ENCODE data around the gene C1orf87. TPM values are rescaled to one million over a fixed set of nuclear protein-coding genes. Genes with fewer than 3 reads are reported as not detected.

C1orf87 gene
- total and polyA plus RNA-seq, 4 donors, result not detected

DNA sequence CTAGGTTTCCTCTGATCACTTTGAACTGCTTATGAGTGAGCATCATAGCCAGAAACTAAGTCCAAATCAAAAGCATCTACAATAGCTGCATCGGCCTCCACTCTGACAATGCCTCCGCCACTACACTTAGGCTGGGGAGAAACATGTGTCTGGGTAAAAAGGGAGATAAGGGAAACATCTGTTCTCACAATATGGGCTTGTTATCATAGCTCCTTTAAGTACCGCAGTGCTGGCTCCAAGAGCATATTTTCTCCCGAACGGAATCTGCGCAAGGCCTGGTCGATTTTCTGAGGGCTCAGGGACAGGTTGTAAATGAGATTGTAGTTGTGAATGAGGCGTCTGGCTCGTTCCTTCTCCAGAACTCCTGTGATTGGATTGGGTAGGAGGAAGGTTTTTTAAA is 83.1 kb downstream of the C1orf87 start:
- no peak overlapping the region for H3K4me3 ChIP-seq (ENCODE audit: low read depth in 1 of 3, low read length in 3 of 3)
- TF ChIP-seq JUND (IDR thresholded peaks at IDR 0.05), result no peak
- no peak for TF ChIP-seq SP1 (IDR thresholded peaks at IDR 0.05)
- no peak for TF ChIP-seq HNF4A (conservative IDR thresholded peaks at IDR 0.05)
- no peak for TF ChIP-seq NR2F2 (IDR thresholded peaks at IDR 0.05)
- no peak for TF ChIP-seq RXRA (IDR thresholded peaks at IDR 0.05)
- no peak for DNase-seq (ENCODE audit: low spot score)
- H3K27me3 ChIP-seq (ENCODE audit: control insufficient read depth in 4 of 4, insufficient read depth in 4 of 4, low read length in 3 of 4), result no peaks in the 10 kb centered on the region
- H3K27ac ChIP-seq (ENCODE audit: low read depth in 1 of 2, low read length in 2 of 2), result no peak overlapping the region
- no peaks in the 10 kb centered on the region for H3K36me3 ChIP-seq (ENCODE audit: control insufficient read depth in 4 of 4, insufficient read depth in 3 of 4, low read depth in 1 of 4, low read length in 3 of 4)
- no peak overlapping the region for H3K9ac ChIP-seq (ENCODE audit: low read depth in 1 of 2, low read length in 2 of 2)
- H3K4me1 ChIP-seq (ENCODE audit: control insufficient read depth in 4 of 4, insufficient read depth in 4 of 4, low read length in 3 of 4), result no peaks in the 10 kb centered on the region
- WGBS, result 79% methylated on average over 9 of the region's 9 CpGs
- no peaks in the 10 kb centered on the region for H3K9me3 ChIP-seq (ENCODE audit: control insufficient read depth in 4 of 4, low read length in 3 of 4)

DNA sequence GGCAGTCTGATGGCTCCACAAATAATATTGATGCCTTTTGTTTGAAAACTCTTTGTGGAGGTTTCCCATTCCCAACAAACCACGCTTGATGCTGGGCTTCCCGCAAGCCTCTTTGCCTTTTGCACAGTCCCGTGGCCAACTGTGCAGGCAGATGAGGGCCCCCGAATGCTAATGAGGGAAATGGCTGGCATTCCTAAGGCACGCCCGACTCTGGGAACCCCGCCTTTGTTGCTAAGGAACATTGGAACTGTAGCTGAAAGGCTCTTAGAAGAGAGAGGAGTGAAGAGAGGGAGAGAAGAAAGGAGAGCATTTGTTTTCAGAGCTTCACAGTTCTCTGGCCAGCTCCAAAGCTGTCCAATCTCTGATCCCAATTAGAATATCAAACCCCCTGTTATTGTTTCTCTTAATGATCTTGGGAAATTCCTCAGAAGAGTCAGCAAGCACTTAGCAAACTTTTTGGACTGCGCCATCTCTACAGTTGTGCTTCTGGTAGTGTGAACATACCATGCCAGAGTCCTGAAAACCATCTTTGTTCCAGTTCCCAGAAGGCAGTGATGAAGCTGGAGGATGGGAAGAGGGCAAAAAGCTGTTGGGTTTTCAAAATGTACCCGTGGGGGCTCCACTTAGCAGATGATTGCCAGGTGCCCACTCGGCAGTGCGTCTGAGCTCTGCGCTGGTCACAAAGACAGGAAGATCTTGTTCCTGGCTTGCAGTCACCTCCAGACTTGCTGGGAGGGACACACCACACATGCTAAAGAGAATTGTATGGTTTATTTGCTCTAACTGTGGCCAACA is 86.9 kb downstream of the C1orf87 start:
- no peak for DNase-seq (ENCODE audit: low spot score)
- Histone ChIP-seq H3K9me3 (ENCODE audit: control insufficient read depth in 4 of 4, low read length in 3 of 4) (no peaks in the 10 kb centered on the region), H3K36me3 (ENCODE audit: control insufficient read depth in 4 of 4, insufficient read depth in 3 of 4, low read depth in 1 of 4, low read length in 3 of 4) (no peaks in the 10 kb centered on the region), H3K27me3 (ENCODE audit: control insufficient read depth in 4 of 4, insufficient read depth in 4 of 4, low read length in 3 of 4) (no peaks in the 10 kb centered on the region), H3K9ac (ENCODE audit: low read depth in 1 of 2, low read length in 2 of 2) (no peak overlapping the region), H3K4me1 (ENCODE audit: control insufficient read depth in 4 of 4, insufficient read depth in 4 of 4, low read length in 3 of 4) (no peaks in the 10 kb centered on the region), H3K27ac (ENCODE audit: low read depth in 1 of 2, low read length in 2 of 2) (no peak overlapping the region), H3K4me3 (ENCODE audit: low read depth in 1 of 3, low read length in 3 of 3) (no peak overlapping the region)
- TF ChIP-seq JUND (IDR thresholded peaks at IDR 0.05) (no peak), GABPA (IDR thresholded peaks at IDR 0.05 in 1 of 2, conservative IDR thresholded peaks at IDR 0.05 in 1 of 2) (no peak), YY1 (IDR thresholded peaks at IDR 0.05) (no peak), NR2F2 (IDR thresholded peaks at IDR 0.05) (no peak), RXRA (IDR thresholded peaks at IDR 0.05) (no peak), SP1 (IDR thresholded peaks at IDR 0.05) (no peak), TAF1 (conservative IDR thresholded peaks at IDR 0.05) (no peak), FOXA2 (IDR thresholded peaks at IDR 0.05) (no peak), HNF4G (IDR thresholded peaks at IDR 0.05) (no peak), HNF4A (conservative IDR thresholded peaks at IDR 0.05) (no peak), FOXA1 (IDR thresholded peaks at IDR 0.05) (no peak), RAD21 (IDR thresholded peaks at IDR 0.05) (no peak)
- TF ChIP-seq, protein P1, sequence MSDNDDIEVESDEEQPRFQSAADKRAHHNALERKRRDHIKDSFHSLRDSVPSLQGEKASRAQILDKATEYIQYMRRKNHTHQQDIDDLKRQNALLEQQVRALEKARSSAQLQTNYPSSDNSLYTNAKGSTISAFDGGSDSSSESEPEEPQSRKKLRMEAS (IDR thresholded peaks at IDR 0.05), result no peak
- TF ChIP-seq, protein P2, sequence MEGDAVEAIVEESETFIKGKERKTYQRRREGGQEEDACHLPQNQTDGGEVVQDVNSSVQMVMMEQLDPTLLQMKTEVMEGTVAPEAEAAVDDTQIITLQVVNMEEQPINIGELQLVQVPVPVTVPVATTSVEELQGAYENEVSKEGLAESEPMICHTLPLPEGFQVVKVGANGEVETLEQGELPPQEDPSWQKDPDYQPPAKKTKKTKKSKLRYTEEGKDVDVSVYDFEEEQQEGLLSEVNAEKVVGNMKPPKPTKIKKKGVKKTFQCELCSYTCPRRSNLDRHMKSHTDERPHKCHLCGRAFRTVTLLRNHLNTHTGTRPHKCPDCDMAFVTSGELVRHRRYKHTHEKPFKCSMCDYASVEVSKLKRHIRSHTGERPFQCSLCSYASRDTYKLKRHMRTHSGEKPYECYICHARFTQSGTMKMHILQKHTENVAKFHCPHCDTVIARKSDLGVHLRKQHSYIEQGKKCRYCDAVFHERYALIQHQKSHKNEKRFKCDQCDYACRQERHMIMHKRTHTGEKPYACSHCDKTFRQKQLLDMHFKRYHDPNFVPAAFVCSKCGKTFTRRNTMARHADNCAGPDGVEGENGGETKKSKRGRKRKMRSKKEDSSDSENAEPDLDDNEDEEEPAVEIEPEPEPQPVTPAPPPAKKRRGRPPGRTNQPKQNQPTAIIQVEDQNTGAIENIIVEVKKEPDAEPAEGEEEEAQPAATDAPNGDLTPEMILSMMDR (IDR thresholded peaks at IDR 0.05; ENCODE audit: low read depth, low read length, missing input control), result no peak
- TF ChIP-seq, protein P3, sequence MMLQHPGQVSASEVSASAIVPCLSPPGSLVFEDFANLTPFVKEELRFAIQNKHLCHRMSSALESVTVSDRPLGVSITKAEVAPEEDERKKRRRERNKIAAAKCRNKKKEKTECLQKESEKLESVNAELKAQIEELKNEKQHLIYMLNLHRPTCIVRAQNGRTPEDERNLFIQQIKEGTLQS (IDR thresholded peaks at IDR 0.05), result no peak
- TF ChIP-seq, protein P4, sequence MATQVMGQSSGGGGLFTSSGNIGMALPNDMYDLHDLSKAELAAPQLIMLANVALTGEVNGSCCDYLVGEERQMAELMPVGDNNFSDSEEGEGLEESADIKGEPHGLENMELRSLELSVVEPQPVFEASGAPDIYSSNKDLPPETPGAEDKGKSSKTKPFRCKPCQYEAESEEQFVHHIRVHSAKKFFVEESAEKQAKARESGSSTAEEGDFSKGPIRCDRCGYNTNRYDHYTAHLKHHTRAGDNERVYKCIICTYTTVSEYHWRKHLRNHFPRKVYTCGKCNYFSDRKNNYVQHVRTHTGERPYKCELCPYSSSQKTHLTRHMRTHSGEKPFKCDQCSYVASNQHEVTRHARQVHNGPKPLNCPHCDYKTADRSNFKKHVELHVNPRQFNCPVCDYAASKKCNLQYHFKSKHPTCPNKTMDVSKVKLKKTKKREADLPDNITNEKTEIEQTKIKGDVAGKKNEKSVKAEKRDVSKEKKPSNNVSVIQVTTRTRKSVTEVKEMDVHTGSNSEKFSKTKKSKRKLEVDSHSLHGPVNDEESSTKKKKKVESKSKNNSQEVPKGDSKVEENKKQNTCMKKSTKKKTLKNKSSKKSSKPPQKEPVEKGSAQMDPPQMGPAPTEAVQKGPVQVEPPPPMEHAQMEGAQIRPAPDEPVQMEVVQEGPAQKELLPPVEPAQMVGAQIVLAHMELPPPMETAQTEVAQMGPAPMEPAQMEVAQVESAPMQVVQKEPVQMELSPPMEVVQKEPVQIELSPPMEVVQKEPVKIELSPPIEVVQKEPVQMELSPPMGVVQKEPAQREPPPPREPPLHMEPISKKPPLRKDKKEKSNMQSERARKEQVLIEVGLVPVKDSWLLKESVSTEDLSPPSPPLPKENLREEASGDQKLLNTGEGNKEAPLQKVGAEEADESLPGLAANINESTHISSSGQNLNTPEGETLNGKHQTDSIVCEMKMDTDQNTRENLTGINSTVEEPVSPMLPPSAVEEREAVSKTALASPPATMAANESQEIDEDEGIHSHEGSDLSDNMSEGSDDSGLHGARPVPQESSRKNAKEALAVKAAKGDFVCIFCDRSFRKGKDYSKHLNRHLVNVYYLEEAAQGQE (IDR thresholded peaks at IDR 0.05), result no peak
- WGBS, result 75% methylated on average over 12 of the region's 12 CpGs
